AG04450 (cell line): ENCODE results near the gene ILK. TPM values are rescaled to one million over a fixed set of nuclear protein-coding genes. Genes with fewer than 3 reads are reported as not detected.

ENCODE experiments used
- CTCF ChIA-PET: fragments of 300-600, 350-600 bp; formaldehyde crosslinking; extraction: SDS; loops from one replicate; lab custom pipeline; 2022; ENCODE audit warnings: antibody characterized with exemption, inconsistent platforms; lab: Charles Lee
- POLR2A ChIA-PET: fragments of 350-600 bp; formaldehyde crosslinking; extraction: SDS; loops from one replicate; lab custom pipeline; 2021; ENCODE audit warnings: antibody characterized with exemption, inconsistent platforms; lab: Yijun Ruan, JAX
- DNase-seq: peaks from one replicate; pipeline ENCODE4 v3.0.0-alpha.2; 2011; ENCODE audit warnings: low read depth, low spot score
- H3K27ac ChIP-seq: one replicate; pipeline ENCODE4 v1.5.1; 2012; ENCODE audit warnings: low read depth, low read length, control low read depth
- H3K27me3 ChIP-seq: one replicate; pipeline ENCODE4 v1.6.0; 2012; ENCODE audit warnings: low read length; ENCODE audit not compliant: control insufficient read depth, insufficient read depth
- H3K4me3 ChIP-seq: 2 replicates; pipeline ENCODE4 v1.5.1; 2011; ENCODE audit warnings: mild to moderate bottlenecking, low read depth, low read length, control low read depth
- H3K9me3 ChIP-seq: 2 replicates; pipeline ENCODE4 v1.5.1; 2012; ENCODE audit warnings: low read length; ENCODE audit not compliant: control insufficient read depth, insufficient read depth
- polyA plus RNA-seq: library from polyadenylated mRNA; depleted of rRNA; stranded (reverse); fragments of >200 nt; gene quantifications from 2 replicates; pipeline ENCODE4 v1.2.3, GENCODE V29; 2011
- TF ChIP-seq, protein P1 (sequence below): IDR thresholded peaks from 2 replicates; pipeline ENCODE4 v1.5.1; 2011; ENCODE audit warnings: low read depth, low read length, control low read depth, inconsistent platforms

Gene ILK
- polyA plus RNA-seq, 1 experiment = 362 TPM

DNA sequence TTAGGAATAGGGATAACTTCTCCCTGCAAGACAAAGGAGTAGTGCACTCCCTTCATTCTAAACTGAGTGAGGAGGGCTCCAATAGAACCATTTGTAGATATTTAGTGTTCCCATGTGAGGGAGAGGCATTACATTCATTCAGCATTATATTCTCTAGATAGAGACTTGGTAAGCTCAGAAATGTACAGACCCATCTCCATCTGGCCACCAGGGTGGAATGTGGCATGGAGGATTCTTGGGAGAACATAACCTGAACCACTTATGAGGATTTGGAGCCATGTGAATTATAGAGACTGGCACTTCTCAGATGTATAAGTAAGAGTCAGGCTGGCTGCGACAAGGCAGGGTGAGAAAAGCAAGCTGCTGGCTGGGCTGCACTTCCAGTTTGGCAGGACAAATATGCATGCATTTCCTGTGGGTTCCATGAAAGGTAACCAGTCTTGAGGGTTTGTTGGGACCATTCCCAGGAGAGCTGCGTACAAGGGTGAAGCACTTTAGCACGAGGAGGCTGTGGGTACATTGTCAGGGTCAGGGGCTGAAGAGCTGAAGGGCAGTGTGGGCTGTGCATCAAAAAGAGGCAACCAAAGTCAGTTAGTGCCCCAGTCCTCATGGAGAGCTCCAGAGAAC lies 9.3 kb upstream of the ILK start:
- Histone ChIP-seq H3K27ac (no peak overlapping the region), H3K9me3 (no peaks in the 10 kb centered on the region), H3K4me3 (no peak overlapping the region), H3K27me3 (no peaks in the 10 kb centered on the region)
- no peak for DNase-seq
- TF ChIP-seq, protein P1, sequence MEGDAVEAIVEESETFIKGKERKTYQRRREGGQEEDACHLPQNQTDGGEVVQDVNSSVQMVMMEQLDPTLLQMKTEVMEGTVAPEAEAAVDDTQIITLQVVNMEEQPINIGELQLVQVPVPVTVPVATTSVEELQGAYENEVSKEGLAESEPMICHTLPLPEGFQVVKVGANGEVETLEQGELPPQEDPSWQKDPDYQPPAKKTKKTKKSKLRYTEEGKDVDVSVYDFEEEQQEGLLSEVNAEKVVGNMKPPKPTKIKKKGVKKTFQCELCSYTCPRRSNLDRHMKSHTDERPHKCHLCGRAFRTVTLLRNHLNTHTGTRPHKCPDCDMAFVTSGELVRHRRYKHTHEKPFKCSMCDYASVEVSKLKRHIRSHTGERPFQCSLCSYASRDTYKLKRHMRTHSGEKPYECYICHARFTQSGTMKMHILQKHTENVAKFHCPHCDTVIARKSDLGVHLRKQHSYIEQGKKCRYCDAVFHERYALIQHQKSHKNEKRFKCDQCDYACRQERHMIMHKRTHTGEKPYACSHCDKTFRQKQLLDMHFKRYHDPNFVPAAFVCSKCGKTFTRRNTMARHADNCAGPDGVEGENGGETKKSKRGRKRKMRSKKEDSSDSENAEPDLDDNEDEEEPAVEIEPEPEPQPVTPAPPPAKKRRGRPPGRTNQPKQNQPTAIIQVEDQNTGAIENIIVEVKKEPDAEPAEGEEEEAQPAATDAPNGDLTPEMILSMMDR = no peak
- CTCF ChIA-PET = interaction anchor here (1.2 to 1.9 kb wide), 5 partner anchors 10 to 216 kb away, joined by 3 to 6 read pairs (median 4); partner anchors contain the start of gene MRPL17
- POLR2A ChIA-PET = interaction anchor here (0.5 kb wide), 1 partner anchor 130 kb away, joined by 6 read pairs; no protein-coding TSS in a partner anchor

DNA sequence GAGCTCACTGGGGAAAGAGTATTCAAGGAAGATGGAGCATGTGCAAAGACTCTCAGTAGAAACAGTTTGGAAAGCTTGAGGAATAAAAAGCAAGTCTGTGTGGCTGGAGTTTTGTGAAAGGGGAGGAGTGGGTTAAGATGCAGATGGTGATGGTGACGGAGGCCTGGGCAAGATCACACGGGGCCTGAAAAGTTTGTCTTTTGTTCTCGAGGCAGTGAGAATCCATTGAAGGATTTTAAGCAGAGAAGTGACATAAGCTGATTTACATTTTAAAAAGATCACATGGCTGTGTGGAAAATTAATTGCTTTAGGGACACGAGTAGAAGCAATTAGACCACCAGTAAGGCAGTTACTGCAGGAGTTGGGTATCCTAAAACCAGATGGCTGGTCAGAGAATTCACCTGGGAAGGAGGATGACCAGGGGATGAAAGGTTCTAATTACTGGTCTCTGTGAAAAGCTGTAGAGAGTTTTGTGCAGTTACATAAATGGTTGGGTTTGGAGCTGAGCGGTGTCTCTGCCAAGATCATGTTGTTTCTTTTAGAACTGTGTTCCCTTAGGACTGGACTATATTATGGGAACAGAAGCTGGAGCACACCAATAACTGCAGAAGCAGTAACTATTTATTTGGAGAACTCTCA lies 7.2 kb upstream of the ILK start:
- H3K9me3 ChIP-seq = no peaks in the 10 kb centered on the region
- POLR2A ChIA-PET = no interaction called here
- CTCF ChIA-PET = interaction anchor here (0.9 to 1.1 kb wide), 3 partner anchors 87 to 217 kb away, joined by 3 to 5 read pairs (median 4); partner anchors contain the start of gene MRPL17
- TF ChIP-seq, protein P1 = no peak
- H3K27me3 ChIP-seq = no peaks in the 10 kb centered on the region
- H3K4me3 ChIP-seq = no peak overlapping the region
- DNase-seq = no peak
- no peak overlapping the region for H3K27ac ChIP-seq

DNA sequence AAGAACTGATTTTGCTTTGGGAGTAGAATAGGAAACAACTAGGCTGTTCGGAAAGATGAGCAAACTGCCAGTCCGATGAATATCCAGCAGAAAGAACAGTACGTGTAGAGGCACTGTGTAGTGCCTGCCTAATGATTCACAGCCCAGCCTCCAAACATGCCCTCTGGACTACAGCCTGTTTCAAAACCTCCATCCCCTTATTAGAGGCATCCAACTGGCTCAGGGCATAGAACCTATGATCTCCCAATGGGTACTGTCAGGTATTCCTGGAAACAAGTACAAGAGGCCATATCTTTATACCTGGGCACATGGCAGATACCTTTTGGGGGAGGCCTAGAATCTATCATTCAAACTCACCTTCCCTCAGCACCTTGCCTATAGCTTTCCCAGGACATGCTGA lies 5.0 kb upstream of the ILK start:
- DNase-seq = no peak
- Histone ChIP-seq H3K9me3 (no peaks in the 10 kb centered on the region), H3K27ac (no peak overlapping the region), H3K27me3 (no peaks in the 10 kb centered on the region), H3K4me3 (no peak overlapping the region)
- ChIA-PET POLR2A (no interaction called here), CTCF (interaction anchor here (0.6 to 1.0 kb wide), 2 partner anchors 68 to 70 kb away, joined by 3 to 5 read pairs; no protein-coding TSS in a partner anchor)
- TF ChIP-seq, protein P1 = no peak

DNA sequence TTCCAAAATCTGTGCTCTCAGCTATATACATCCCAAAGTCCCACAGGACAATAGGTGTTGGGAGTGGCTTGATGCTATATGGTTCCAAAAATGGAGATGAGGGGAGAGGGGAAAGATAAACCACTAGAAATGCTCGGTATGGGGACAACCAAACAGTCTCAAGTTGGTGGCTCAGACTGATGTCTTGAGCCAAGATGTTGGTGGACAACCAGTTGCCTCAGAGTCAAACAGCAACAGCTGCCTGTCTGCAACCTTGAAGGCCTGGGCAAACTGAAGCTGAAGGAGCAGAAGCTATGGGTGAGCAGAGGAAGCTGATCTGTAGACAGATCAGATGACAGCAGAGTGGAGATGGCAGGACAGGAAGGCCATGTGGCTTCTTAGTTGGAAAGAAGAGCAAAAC lies 4.1 kb upstream of the ILK start:
- CTCF ChIA-PET = interaction anchor here (1.1 to 1.7 kb wide), 2 partner anchors 14 to 84 kb away, joined by 3 to 6 read pairs; partner anchors contain the start of gene MRPL17
- POLR2A ChIA-PET = no interaction called here
- H3K4me3 ChIP-seq = no peak overlapping the region
- H3K27ac ChIP-seq = no peak overlapping the region
- no peaks in the 10 kb centered on the region for H3K9me3 ChIP-seq
- H3K27me3 ChIP-seq = no peaks in the 10 kb centered on the region
- TF ChIP-seq, protein P1 = no peak
- DNase-seq = no peak
